Stimulated activated CD8-positive, alpha-beta memory T cell treated with anti-CD3 and anti-CD28 coated beads, Interleukin-7, amount 100 ng/mL, for 48 hours (primary cell): ENCODE measurements around the gene PYHIN1.
A peak's percentile ranks its signal among the peaks of the same experiment; 100 is the strongest.
"Not testable (repeated sequence)": the region's sequence is repeated elsewhere in the genome, so short reads cannot be mapped to it uniquely, and the experiment has no call there.

ENCODE experiments used
- DNase-seq, 2 donors: peaks; one replicate each; pipeline ENCODE4 v3.0.0-alpha.2; 2020; ENCODE audit warnings: low read depth in 1 of 2; ENCODE audit errors: extremely low read depth in 1 of 2

The PYHIN1 gene

DNA sequence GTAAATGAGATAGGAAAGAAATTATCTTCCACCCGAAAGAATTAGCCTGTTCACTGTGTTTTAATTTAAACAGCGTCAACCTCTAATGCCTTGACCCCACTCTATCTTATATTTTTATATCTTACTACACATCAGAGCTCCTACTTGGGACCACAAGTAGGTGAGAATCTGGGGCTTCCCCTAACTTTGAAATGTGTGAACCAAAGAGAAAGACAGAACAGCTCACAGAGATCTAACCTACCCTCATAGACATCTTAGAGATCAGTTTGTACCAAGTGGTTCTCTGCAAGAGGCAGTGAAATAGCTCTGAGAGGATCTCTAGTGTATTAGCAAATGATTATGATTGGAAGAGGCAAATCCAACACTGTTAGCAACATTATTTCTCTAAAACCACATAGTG lies 47.4 kb downstream of the PYHIN1 start:
- DNase-seq, result no peak

- DNase-seq, result no peak
Measured at GRCh38 chr1:158979229-158979628, 47.9 kb downstream of the PYHIN1 start.

- DNase-seq, result no peak
Measured at GRCh38 chr1:158983235-158983634, 51.9 kb downstream of the PYHIN1 start.

DNA sequence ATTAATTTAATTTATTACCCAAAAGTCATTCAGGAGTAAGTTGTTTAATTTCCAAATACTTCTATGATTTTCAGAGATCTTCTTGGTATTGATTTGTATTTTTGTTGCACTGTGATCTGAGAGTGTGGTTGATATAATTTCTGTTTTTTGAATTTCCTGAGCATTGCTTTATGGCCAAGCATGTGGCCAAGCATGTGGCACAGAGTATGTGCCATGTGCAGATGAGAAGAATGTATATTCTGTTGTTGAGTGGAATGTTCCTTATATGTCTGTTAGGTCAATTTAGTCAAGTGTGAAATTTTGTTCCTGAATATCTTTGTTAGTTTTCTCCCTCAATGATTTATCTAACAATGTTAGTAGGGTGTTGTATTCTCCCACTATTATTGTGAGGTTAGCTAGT lies 53.0 kb downstream of the PYHIN1 start:
- no peak for DNase-seq

DNA sequence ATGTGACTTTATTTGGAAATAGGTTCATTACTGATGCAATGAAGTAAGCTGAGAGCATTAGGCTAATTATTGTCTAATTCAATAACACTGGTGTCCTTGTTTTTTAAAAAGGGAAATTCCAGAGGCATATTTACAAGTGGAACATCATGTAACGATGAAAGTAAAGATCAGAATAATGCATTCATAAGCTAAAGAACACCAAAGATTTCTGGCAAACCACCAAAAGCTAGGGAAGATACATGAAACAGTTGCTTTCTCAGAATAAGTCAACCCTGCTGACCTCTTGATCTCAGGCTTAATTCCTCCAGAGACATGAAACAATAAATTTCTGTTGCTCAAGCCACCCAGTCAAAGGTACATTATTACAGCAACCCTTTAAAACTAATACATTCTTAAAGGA lies 58.1 kb downstream of the PYHIN1 start:
- DNase-seq, result no peak

- no peak for DNase-seq
Measured at GRCh38 chr1:158992787-158993312, 61.5 kb downstream of the PYHIN1 start.

DNA sequence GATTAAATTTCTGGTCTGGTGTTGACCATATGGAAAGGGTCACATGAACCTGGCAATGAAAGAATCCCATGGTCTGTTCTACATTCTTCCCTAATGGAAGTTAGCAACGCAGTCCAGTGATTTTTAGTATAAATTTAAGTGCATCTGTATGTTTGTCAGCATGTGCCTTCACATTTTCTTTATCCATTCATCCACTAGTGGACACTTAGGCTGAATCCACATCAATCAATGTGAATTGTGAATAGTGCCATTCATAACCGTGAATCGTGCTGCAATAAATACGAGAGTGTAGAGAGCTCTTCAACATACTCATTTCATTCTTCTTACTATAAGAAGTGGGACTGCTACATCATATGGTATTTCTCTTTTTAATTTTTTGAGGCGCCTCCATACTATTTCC lies 65.6 kb downstream of the PYHIN1 start:
- DNase-seq, result no peak

- DNase-seq, result no peak
Measured at GRCh38 chr1:158998037-158998780, 66.9 kb downstream of the PYHIN1 start.

DNA sequence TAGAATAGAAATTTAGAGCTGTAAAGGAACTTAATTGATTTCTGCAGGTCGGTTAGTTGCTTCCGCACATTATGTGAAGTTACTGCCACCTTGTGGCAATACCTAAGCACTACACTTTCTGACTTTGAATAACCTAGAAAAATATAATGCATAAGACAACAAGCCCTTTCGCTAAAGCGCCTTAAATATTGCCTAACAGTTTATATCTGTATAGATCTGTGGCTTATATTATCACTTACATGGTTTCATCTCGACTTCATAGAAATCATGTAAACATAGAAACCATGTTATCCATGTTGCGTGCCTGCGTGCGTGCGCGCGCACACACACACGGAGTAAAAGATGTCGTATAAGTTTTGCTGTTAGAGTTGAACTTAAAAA lies 67.4 kb downstream of the PYHIN1 start:
- DNase-seq, result no peak

- DNase-seq, result no peak
Measured at GRCh38 chr1:158999316-159000069, 68.1 kb downstream of the PYHIN1 start.

GRCh38 chr1:159000070-159000409 lies 68.7 kb downstream of the PYHIN1 start:
- no peak for DNase-seq

- no peak for DNase-seq
Measured at GRCh38 chr1:159000625-159001024, 69.3 kb downstream of the PYHIN1 start.

GRCh38 chr1:159005161-159005560 lies 73.8 kb downstream of the PYHIN1 start:
- DNase-seq, result no peak

DNA sequence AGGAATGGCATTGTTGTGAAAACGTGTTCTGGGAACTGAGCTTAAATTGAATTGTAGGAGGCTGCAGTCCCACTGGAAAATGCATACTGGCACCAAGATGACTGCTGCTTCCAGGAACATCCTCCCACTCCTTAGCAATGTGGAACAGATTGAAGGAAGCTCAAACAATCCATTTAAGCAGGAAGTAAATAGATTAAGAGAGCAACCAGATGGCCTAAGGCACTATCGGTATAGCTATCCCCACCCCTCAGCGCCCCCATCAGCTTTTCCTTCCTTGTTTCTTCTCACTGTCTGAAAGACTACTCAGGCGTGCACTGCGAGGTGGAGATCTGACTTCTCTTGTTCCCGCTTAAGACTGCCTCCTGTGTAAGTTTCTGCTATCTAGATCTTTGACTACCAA lies 74.3 kb downstream of the PYHIN1 start:
- no peak for DNase-seq

- DNase-seq, result not testable (repeated sequence)
Measured at GRCh38 chr1:159006210-159006807, 75.0 kb downstream of the PYHIN1 start.

DNA sequence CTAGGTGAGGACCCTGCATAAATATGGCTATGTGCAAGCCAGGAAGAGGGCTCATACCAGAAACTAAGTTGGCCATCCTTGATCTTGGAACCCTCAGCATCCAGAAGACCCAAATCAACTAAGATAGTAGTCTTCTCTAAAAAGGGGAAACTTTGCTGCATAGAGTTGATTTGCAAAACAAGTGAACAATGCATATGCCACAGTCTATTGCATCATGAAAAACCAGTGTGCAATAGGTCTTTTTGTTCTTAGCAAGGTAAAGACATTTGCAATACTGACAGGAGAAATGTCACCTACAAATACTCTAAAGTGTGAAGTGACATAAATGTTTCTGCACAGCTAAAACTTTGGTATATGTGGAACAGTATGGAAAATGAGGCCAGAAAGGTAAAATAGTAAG lies 76.4 kb downstream of the PYHIN1 start:
- no peak for DNase-seq

DNA sequence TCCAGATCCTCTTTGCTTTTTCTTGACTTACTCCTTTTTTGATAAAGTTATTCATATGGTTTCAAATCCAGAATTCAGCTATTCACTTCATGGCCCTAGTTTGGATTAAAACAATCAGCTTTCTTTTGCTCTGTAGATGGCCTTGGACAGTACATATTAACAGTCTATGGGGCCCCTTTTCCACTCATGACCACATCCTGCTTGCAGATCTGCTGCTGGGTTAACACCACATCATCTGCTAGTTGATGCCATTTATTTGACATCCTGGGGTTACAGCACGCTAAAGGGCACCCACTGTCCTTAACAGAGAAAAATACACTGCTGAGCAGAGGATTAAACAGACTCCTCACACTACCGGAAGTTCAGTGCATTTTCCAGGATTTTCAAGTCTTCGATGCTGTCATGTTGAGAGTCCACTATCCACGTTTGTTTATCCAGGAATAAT lies 77.4 kb downstream of the PYHIN1 start:
- DNase-seq, result peak in 1 of 2 donors; percentile 61

- DNase-seq, result no peak
Measured at GRCh38 chr1:159009287-159009686, 77.9 kb downstream of the PYHIN1 start.

- peak in 1 of 2 donors; percentile 64 for DNase-seq
Measured at GRCh38 chr1:159009704-159010361, 78.5 kb downstream of the PYHIN1 start, which contains the start of gene IFI16. Gene IFI16, plus strand, starts transcription at chr1:159009907. Its CDS starts 4,774 bp downstream, at chr1:159014681.

GRCh38 chr1:159010391-159010790 lies 79.0 kb downstream of the PYHIN1 start:
- DNase-seq, result no peak

DNA sequence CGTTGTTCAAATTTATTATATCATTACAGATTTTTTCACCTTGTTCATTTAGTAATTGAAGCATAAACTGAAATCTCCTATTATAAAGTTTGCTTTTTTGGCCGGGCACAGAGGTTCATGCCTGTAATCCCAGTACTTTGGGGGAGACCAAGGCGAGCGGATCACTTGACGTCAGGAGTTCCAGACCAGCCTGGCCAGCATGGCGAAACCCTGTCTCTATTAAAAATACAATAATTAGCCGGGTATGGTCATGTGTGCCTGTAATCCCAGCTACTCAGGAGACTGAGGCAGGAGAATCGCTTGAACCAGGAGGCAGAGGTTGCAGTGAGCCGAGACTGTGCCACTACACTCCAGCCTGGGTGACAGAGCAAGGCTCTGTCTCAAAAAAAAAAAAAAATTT lies 79.6 kb downstream of the PYHIN1 start:
- DNase-seq, result not testable (repeated sequence)
